HepG2 (cell line): Measurements from ENCODE around the gene TOGARAM1. TPM values are rescaled to one million over a fixed set of nuclear protein-coding genes. Genes with fewer than 3 reads are reported as not detected.

Experiments used
- ATAC-seq: fragments of 200-7000 bp; cut with Tn5 transposase; 3 replicates; pipeline ENCODE4 v1.9.1; 2020; ENCODE audit warnings: mild to moderate bottlenecking, moderate library complexity
- BruUV-seq: library from RNA; stranded (reverse); fragments of 400-500 nt; replicated peaks from 2 replicates; lab custom pipeline; 2021; lab: Mats Ljungman, UMichigan
- CTCF ChIA-PET: fragments of 300-600 bp; formaldehyde crosslinking; extraction: SDS; loops from one replicate; lab custom pipeline; 2021; ENCODE audit warnings: low total read pairs, inconsistent platforms, low intra/inter-chr PET ratio; lab: Yijun Ruan, JAX
- POLR2A ChIA-PET: fragments of 350-600 bp; sonication (Branson Sonifier 250); formaldehyde crosslinking; loops from one replicate; lab custom pipeline; 2020; ENCODE audit warnings: antibody characterized with exemption, inconsistent platforms; lab: Yijun Ruan, JAX
- DNase-seq: peaks from one replicate; pipeline ENCODE4 v3.0.0-alpha.2; 2015; ENCODE audit warnings: low spot score
- FAIRE-seq: peaks from 3 replicates; lab custom pipeline; 2011; peaks lifted over from hg19 to GRCh38; lab: Jason Lieb, UNC
- H2AFZ ChIP-seq: one replicate; pipeline ENCODE4 v1.6.1; 2011; ENCODE audit warnings: low read length, inconsistent platforms
- H3K27ac ChIP-seq: fragments of 300-600 bp; 3 replicates; pipeline ENCODE4 v1.8.0; 2011; ENCODE audit warnings: mixed run types, mild to moderate bottlenecking, mixed read lengths, low read length, inconsistent platforms; ENCODE audit not compliant: insufficient read depth; ENCODE audit errors: extremely low read length
- H3K27me3 ChIP-seq, 2 experiments: fragments of 200-600 bp in 1 of 2; 2 replicates in 1 of 2; 3 replicates in 1 of 2; pipeline versions ENCODE4 v1.6.0 to v1.8.0; 2011; ENCODE audit warnings: low read length in 2 of 2, mild to moderate bottlenecking in 2 of 2, moderate library complexity in 2 of 2, inconsistent platforms in 1 of 2; ENCODE audit not compliant: insufficient read depth in 2 of 2, control insufficient read depth in 1 of 2
- H3K36me3 ChIP-seq, 2 experiments: fragments of 200-600 bp in 1 of 2; replicated peaks in 1 of 2; 2 replicates in 1 of 2; 3 replicates in 1 of 2; pipeline versions ENCODE4 v1.5.1 to v1.8.0; 2011; ENCODE audit warnings: low read length in 2 of 2, inconsistent platforms in 1 of 2; ENCODE audit not compliant: insufficient read depth in 2 of 2, control insufficient read depth in 1 of 2
- H3K4me1 ChIP-seq: 2 replicates; pipeline ENCODE4 v1.5.1; 2012; ENCODE audit warnings: low read length, inconsistent platforms; ENCODE audit not compliant: insufficient read depth
- H3K4me2 ChIP-seq: 2 replicates; pipeline ENCODE4 v1.6.0; 2011; ENCODE audit warnings: low read depth, low read length, inconsistent platforms
- H3K4me3 ChIP-seq, 3 experiments: fragments of 200-600 bp in 1 of 3; sonication (generic), shearing (Covaris generic) in 1 of 3; replicated peaks in 1 of 3; 2 replicates each; pipeline ENCODE4 v1.5.1; 2011 to 2016; ENCODE audit warnings: low read length in 3 of 3, inconsistent platforms in 2 of 3, low read depth in 2 of 3, mild to moderate bottlenecking in 2 of 3, control low read depth in 1 of 3, mixed read lengths in 1 of 3; ENCODE audit not compliant: insufficient read depth in 1 of 3
- H3K79me2 ChIP-seq: one replicate; pipeline ENCODE4 v1.6.1; 2011; ENCODE audit warnings: low read length, inconsistent platforms; ENCODE audit not compliant: insufficient read depth
- H3K9ac ChIP-seq: 2 replicates; pipeline ENCODE4 v1.6.0; 2011; ENCODE audit warnings: mild to moderate bottlenecking, low read depth, low read length, inconsistent platforms; ENCODE audit not compliant: insufficient read depth
- H3K9me3 ChIP-seq: 2 replicates; pipeline ENCODE4 v1.5.1; 2012; ENCODE audit warnings: mild to moderate bottlenecking, low read length
- H4K20me1 ChIP-seq: 2 replicates; pipeline ENCODE4 v1.6.0; 2011; ENCODE audit warnings: inconsistent platforms, mild to moderate bottlenecking, low read length, moderate library complexity; ENCODE audit not compliant: insufficient read depth
- CEBPB ChIP-seq: IDR thresholded peaks from 2 replicates; pipeline ENCODE4 v1.6.1; 2011; ENCODE audit warnings: low read depth, low read length, improper control_type of control experiment, borderline replicate concordance
- CEBPG ChIP-seq: IDR thresholded peaks from 2 replicates; pipeline ENCODE4 v1.6.1; 2016
- EZH2 ChIP-seq: conservative IDR thresholded peaks from 2 replicates; pipeline ENCODE4 v1.6.1; 2012; ENCODE audit warnings: mild to moderate bottlenecking, low read depth, low read length, moderate library complexity
- MEF2D ChIP-seq: sonication (generic); formaldehyde crosslinking; IDR thresholded peaks from 2 replicates; pipeline ENCODE4 v1.5.1; 2020; ENCODE audit warnings: mild to moderate bottlenecking, missing genetic modification reagents
- RAD51 ChIP-seq: fragments of 450-650 bp; IDR thresholded peaks from 2 replicates; pipeline ENCODE4 v1.6.1; 2016; ENCODE audit warnings: borderline replicate concordance
- RFX5 ChIP-seq: IDR thresholded peaks from 2 replicates; pipeline ENCODE4 v1.6.1; 2011; ENCODE audit warnings: low read depth, low read length, improper control_type of control experiment
- ZFX ChIP-seq: sonication (generic); formaldehyde crosslinking; IDR thresholded peaks from 2 replicates; pipeline ENCODE4 v1.4.0; 2020; ENCODE audit warnings: mild to moderate bottlenecking, low read depth, missing genetic modification reagents, moderate library complexity
- ZNF230 ChIP-seq: sonication (generic); formaldehyde crosslinking; IDR thresholded peaks from 2 replicates; pipeline ENCODE4 v1.4.0; 2020; ENCODE audit warnings: mild to moderate bottlenecking, missing genetic modification reagents
- ZNF468 ChIP-seq: sonication (generic); formaldehyde crosslinking; IDR thresholded peaks from 2 replicates; pipeline ENCODE4 v1.8.0; 2022; ENCODE audit warnings: mild to moderate bottlenecking, moderate library complexity, missing genetic modification reagents
- WGBS: methylation state at CpG from one replicate; pipeline ENCODE4 v1.1.6; 2017; ENCODE audit warnings: low lambda C conversion rate; 5-methylcytosine and 5-hydroxymethylcytosine counted together
- in situ Hi-C: cut with HindIII; loops from 2 replicates; pipeline ENCODE4 v1.10.0; 2017; ENCODE audit warnings: low pct_unique_long_range_greater_than_20kb; ENCODE audit not compliant: extremely low pct_ligation_motif_present
- intact Hi-C: fragments of 100-400 bp; cut with micrococcal nuclease; formaldehyde crosslinking; loops from one replicate; pipeline ENCODE4 v1.10.0; 2022; ENCODE audit not compliant: unreplicated experiment
- polyA plus RNA-seq, 8 experiments: library from polyadenylated mRNA; depleted of rRNA in 3 of 8; stranded (reverse) in 7 of 8; unstranded in 1 of 8; fragments of >200 nt; fragmentation: Illumina TruSeq in 4 of 8; extraction: Trizol in 4 of 8; gene quantifications; 2 replicates each; pipeline versions ENCODE4 v1.2.1 to v1.2.3, GENCODE V29; 2011 to 2016; ENCODE audit warnings: low read depth in 4 of 8, missing spikeins in 1 of 8, mixed read lengths in 1 of 8; ENCODE audit not compliant: insufficient read depth in 1 of 8
- total RNA-seq, 5 experiments: library from RNA; depleted of rRNA; stranded (reverse); fragments of >200 nt; fragmentation: Illumina TruSeq; extraction: Trizol; gene quantifications; 2 replicates each; pipeline ENCODE4 v1.2.3, GENCODE V29; 2016; ENCODE audit warnings: low read depth in 1 of 5
- TF ChIP-seq, protein P1 (sequence below): sonication (generic); formaldehyde crosslinking; IDR thresholded peaks from 2 replicates; pipeline ENCODE4 v1.5.0; 2020; ENCODE audit warnings: mild to moderate bottlenecking, missing genetic modification reagents
- TF ChIP-seq, protein P2 (sequence below): sonication (generic); formaldehyde crosslinking; IDR thresholded peaks from 2 replicates; pipeline ENCODE4 v1.4.0; 2020; ENCODE audit warnings: missing genetic modification reagents

TOGARAM1 gene
- total and polyA plus RNA-seq, 2 of the 13 experiments (the other 11 are each of a cell fraction or from before 2014, with no cell fraction given), result 5.6 to 9.8 TPM

DNA sequence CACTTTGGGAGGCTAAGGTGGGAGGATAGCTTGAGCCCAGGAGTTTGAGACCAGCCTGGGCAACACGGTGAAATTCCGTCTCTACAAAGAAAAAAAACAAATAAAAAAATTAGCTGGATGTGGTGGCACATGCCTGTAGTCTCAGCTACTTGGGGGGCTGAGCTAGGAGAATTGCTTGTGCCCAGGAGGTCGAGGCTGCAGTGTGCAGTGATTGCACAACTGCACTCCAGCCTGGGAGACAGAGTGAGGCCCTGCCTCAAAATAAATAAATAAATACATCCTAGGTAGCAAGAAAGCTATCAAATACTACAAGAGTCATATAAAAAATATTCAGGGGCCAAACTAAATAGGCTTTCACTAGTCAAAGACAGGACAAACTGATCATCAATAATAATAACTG is 6.5 kb upstream of the TOGARAM1 start:
- Histone ChIP-seq H3K4me1 (peaks cover 24% of the 10 kb centered on the region), H4K20me1 (0 out of 2 replicates have a peak, but pooled peaks cover 3% of the 10 kb centered on the region), H3K9me3 (no peaks in the 10 kb centered on the region), H3K36me3 (peaks cover 2 to 3% of the 10 kb centered on the region in 2 experiments; a peak in 1 of 5 replicates), H3K9ac (no peak overlapping the region), H2AFZ (no peak overlapping the region), H3K4me3 (no peak overlapping the region), H3K4me2 (no peak overlapping the region), H3K27me3 (no peaks in the 10 kb centered on the region), H3K27ac (no peak overlapping the region), H3K79me2 (peaks cover 58% of the 10 kb centered on the region)
- 63% methylated on average over 3 of the region's 3 CpGs for WGBS
- no peak for FAIRE-seq
- intact Hi-C loops (no loop called here), in situ Hi-C loops (no loop called here)
- CTCF ChIA-PET, result no interaction called here
- no peak for DNase-seq
- TF ChIP-seq ZNF468, result no peak
- no peak for TF ChIP-seq RFX5
- peak; percentile 80 for TF ChIP-seq CEBPB
- no peak for TF ChIP-seq EZH2
- peak; percentile 70 for TF ChIP-seq CEBPG (CRISPR knock-in tag)
- no peak for TF ChIP-seq MEF2D (CRISPR knock-in tag)
- TF ChIP-seq, protein P1, sequence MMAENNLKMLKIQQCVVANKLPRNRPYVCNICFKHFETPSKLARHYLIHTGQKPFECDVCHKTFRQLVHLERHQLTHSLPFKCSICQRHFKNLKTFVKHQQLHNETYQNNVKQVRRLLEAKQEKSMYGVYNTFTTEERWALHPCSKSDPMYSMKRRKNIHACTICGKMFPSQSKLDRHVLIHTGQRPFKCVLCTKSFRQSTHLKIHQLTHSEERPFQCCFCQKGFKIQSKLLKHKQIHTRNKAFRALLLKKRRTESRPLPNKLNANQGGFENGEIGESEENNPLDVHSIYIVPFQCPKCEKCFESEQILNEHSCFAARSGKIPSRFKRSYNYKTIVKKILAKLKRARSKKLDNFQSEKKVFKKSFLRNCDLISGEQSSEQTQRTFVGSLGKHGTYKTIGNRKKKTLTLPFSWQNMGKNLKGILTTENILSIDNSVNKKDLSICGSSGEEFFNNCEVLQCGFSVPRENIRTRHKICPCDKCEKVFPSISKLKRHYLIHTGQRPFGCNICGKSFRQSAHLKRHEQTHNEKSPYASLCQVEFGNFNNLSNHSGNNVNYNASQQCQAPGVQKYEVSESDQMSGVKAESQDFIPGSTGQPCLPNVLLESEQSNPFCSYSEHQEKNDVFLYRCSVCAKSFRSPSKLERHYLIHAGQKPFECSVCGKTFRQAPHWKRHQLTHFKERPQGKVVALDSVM (CRISPR knock-in tag), result peak; percentile 22; the same call in 1 of the 2 replicates
- no peak for TF ChIP-seq ZNF230 (CRISPR knock-in tag)
- TF ChIP-seq, protein P2, sequence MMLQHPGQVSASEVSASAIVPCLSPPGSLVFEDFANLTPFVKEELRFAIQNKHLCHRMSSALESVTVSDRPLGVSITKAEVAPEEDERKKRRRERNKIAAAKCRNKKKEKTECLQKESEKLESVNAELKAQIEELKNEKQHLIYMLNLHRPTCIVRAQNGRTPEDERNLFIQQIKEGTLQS, result no peak
- no peak for TF ChIP-seq ZFX (CRISPR knock-in tag)
- no peak for TF ChIP-seq RAD51
- ATAC-seq, result no peak
- BruUV-seq, result no TSS peak
- POLR2A ChIA-PET, result interaction anchor here (0.9 kb wide), 1 partner anchor 180 kb away, joined by 3 read pairs; the partner anchor contains the start of gene FANCM
